HL-60 (cell line): ENCODE data around the gene NME2.

Experiments used
- DNase-seq, 2 experiments: peaks; one replicate each; pipeline ENCODE4 v3.0.0-alpha.2; 2010 to 2020; ENCODE audit warnings: low read depth in 1 of 2, low spot score in 1 of 2
- H3K27ac ChIP-seq: fragments of 250-450 bp; sonication (Bioruptor Pico); replicated peaks from 2 replicates; pipeline ENCODE4 v1.5.1; 2020; ENCODE audit warnings: mild to moderate bottlenecking, moderate library complexity
- H3K27me3 ChIP-seq: fragments of 250-450 bp; sonication (Bioruptor Pico); 2 replicates; pipeline ENCODE4 v1.5.1; 2021; ENCODE audit warnings: mild to moderate bottlenecking, moderate library complexity; ENCODE audit not compliant: insufficient read depth, poor library complexity, severe bottlenecking
- H3K4me3 ChIP-seq: replicated peaks from 2 replicates; pipeline ENCODE4 v1.5.1; 2011; ENCODE audit warnings: mild to moderate bottlenecking, control low read depth, low read length; ENCODE audit not compliant: insufficient read depth
- CTCF ChIP-seq: IDR thresholded peaks from one replicate; pipeline ENCODE4 v1.5.1; 2011; ENCODE audit warnings: low read length, control low read depth, inconsistent platforms; ENCODE audit not compliant: insufficient read depth
- GABPA ChIP-seq: IDR thresholded peaks from 2 replicates; pipeline ENCODE4 v1.6.1; 2012; ENCODE audit warnings: low read depth
- POLR2AphosphoS5 ChIP-seq: IDR thresholded peaks from 2 replicates; pipeline ENCODE4 v1.6.1; 2012; ENCODE audit warnings: low read depth
- SPI1 ChIP-seq: IDR thresholded peaks from 2 replicates; pipeline ENCODE4 v1.6.1; 2012; ENCODE audit warnings: low read depth, mild to moderate bottlenecking, borderline replicate concordance
- TF ChIP-seq, protein P1 (sequence below): IDR thresholded peaks from 2 replicates; pipeline ENCODE4 v1.6.1; 2012; ENCODE audit warnings: low read depth; ENCODE audit not compliant: insufficient replicate concordance

The NME2 gene

DNA sequence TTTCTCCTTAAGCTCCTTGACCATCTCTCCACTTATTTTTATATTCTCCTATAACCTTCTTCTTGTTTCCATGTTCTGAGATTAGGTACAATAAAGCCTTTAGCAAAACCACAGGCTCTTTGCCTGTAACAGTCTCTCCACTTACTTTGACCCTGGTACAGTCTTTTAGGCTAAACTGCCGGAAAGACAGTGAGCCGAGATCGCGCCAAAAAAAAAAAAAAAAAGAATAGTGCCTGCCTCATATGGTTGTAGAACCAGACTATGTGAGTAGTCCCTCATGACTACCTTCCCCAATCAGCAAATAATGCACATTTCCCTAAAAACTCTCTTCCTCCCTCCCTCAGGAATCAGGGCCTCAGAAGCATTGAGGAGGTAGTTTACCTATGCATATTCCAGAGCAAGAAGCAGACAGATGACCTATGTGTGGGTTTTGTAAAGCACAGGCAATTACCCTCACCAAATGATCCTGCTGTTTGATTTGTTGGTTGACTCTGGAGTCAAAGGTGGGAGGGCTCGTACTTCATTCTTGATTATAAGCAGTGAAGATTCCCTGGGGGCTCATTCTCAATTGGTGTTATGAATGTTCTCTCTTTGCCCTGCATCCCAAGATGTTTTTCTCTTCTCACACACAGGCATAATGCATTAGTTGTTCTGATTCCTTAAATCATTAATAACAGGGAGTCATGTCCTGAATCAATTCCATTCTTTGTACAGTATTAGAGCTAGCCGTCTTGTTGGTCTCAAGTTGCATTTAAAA lies 21.8 kb upstream of the NME2 start:
- no peak for DNase-seq
- no peak overlapping the region for H3K4me3 ChIP-seq
- TF ChIP-seq, protein P1, sequence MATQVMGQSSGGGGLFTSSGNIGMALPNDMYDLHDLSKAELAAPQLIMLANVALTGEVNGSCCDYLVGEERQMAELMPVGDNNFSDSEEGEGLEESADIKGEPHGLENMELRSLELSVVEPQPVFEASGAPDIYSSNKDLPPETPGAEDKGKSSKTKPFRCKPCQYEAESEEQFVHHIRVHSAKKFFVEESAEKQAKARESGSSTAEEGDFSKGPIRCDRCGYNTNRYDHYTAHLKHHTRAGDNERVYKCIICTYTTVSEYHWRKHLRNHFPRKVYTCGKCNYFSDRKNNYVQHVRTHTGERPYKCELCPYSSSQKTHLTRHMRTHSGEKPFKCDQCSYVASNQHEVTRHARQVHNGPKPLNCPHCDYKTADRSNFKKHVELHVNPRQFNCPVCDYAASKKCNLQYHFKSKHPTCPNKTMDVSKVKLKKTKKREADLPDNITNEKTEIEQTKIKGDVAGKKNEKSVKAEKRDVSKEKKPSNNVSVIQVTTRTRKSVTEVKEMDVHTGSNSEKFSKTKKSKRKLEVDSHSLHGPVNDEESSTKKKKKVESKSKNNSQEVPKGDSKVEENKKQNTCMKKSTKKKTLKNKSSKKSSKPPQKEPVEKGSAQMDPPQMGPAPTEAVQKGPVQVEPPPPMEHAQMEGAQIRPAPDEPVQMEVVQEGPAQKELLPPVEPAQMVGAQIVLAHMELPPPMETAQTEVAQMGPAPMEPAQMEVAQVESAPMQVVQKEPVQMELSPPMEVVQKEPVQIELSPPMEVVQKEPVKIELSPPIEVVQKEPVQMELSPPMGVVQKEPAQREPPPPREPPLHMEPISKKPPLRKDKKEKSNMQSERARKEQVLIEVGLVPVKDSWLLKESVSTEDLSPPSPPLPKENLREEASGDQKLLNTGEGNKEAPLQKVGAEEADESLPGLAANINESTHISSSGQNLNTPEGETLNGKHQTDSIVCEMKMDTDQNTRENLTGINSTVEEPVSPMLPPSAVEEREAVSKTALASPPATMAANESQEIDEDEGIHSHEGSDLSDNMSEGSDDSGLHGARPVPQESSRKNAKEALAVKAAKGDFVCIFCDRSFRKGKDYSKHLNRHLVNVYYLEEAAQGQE: no peak
- TF ChIP-seq POLR2AphosphoS5 (no peak), SPI1 (no peak), CTCF (no peak), GABPA (no peak)
- no peak overlapping the region for H3K27ac ChIP-seq
- no peaks in the 10 kb centered on the region for H3K27me3 ChIP-seq

GRCh38 chr17:51147650-51148049 lies 18.6 kb upstream of the NME2 start:
- DNase-seq: no peak
- TF ChIP-seq SPI1: no peak
- TF ChIP-seq GABPA: no peak
- no peak for TF ChIP-seq POLR2AphosphoS5
- TF ChIP-seq, protein P1: no peak
- no peak for TF ChIP-seq CTCF
- no peaks in the 10 kb centered on the region for H3K27me3 ChIP-seq
- no peak overlapping the region for H3K27ac ChIP-seq
- no peak overlapping the region for H3K4me3 ChIP-seq

DNA sequence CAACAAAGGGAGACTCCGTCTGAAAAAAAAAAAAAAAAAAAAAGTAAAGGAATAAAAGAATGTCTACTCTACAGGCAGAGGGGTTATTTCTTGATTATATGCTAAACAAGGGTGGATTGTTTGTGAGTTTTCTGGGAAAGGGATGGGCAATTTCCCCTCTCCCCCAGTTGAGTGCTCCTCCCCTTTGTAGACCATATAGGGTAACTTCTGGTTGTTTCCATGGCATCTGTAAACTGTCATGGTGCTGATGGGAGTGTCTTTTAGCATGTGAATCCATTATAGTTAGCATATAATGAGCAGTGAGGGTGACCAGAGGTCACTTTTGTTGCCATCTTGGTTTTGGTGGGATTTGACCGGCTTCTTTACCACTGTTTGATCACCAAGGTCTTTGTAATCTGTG lies 17.0 kb upstream of the NME2 start:
- no peaks in the 10 kb centered on the region for H3K27me3 ChIP-seq
- no peak overlapping the region for H3K27ac ChIP-seq
- TF ChIP-seq SPI1: no peak
- no peak for TF ChIP-seq CTCF
- no peak for TF ChIP-seq POLR2AphosphoS5
- TF ChIP-seq, protein P1: no peak
- TF ChIP-seq GABPA: no peak
- H3K4me3 ChIP-seq: no peak overlapping the region
- DNase-seq: no peak
